ENCODE measurements around the gene EFHC2. TPM values are rescaled to one million over a fixed set of nuclear protein-coding genes. Genes with fewer than 3 reads are reported as not detected.

Gene EFHC2
- total RNA-seq, 1 experiment from 2014 or later = 1.1 TPM

GRCh38 chrX:44264936-44265335, 78.5 kb downstream of the EFHC2 start:
- H3K9me3 Mint-ChIP-seq = peaks cover 49 to 58% of the 10 kb centered on the region in 2 experiments
- Histone ChIP-seq H3K79me2 (ENCODE audit: insufficient read depth, low read length) (no peaks in the 10 kb centered on the region), H3K4me1 (ENCODE audit: insufficient read depth, low read length) (no peaks in the 10 kb centered on the region; the same call in 1 of the 2 replicates), H2BK15ac (ENCODE audit: low read depth, low read length) (no peak overlapping the region), H4K20me1 (ENCODE audit: control insufficient read depth, insufficient read depth, insufficient read length) (no peaks in the 10 kb centered on the region), H3K18ac (ENCODE audit: insufficient read length, low read depth, low read length) (no peak overlapping the region), H2AFZ (ENCODE audit: low read length) (no peak overlapping the region), H3K9me3 (ENCODE audit: control insufficient read depth, low read depth, low read length) (peaks cover 9% of the 10 kb centered on the region), H4K91ac (ENCODE audit: insufficient read length, low read depth, low read length) (no peak overlapping the region), H3T11ph (ENCODE audit: low read length) (no peak overlapping the region), H3K4me2 (ENCODE audit: insufficient read depth, insufficient read length, low read length) (no peak overlapping the region), H4K5ac (ENCODE audit: insufficient read length, low read depth, low read length) (no peak overlapping the region), H2BK120ac (ENCODE audit: low read depth, low read length, poor library complexity, severe bottlenecking) (no peak overlapping the region), H2BK20ac (ENCODE audit: low read depth, low read length, poor library complexity, severe bottlenecking) (no peak overlapping the region), H3K14ac (ENCODE audit: insufficient read depth, low read length) (no peak overlapping the region), H3K27me3 (ENCODE audit: insufficient read depth, low read length) (no peaks in the 10 kb centered on the region), H3K4ac (ENCODE audit: low read depth, low read length) (no peak overlapping the region), H3K56ac (ENCODE audit: insufficient read length, low read depth, low read length) (no peak overlapping the region), H2AK5ac (ENCODE audit: insufficient read length, low read length) (no peak overlapping the region), H2BK12ac (ENCODE audit: insufficient read length, low read depth, low read length) (no peak overlapping the region), H3K79me1 (ENCODE audit: insufficient read depth, low read depth, low read length, poor library complexity, severe bottlenecking) (no peaks in the 10 kb centered on the region), H3K23ac (ENCODE audit: insufficient read length, low read depth, low read length) (no peak overlapping the region), H4K8ac (replicated peaks; ENCODE audit: insufficient read length, low read depth, low read length) (no peak overlapping the region), H2BK5ac (ENCODE audit: insufficient read length, low read length) (no peak overlapping the region), H3K27ac (ENCODE audit: insufficient read length, low read depth, low read length) (no peak overlapping the region), H3K23me2 (ENCODE audit: insufficient read length, low read depth, low read length, poor library complexity, severe bottlenecking) (no peaks in the 10 kb centered on the region), H3K9ac (ENCODE audit: extremely low read depth, insufficient read length, low read length) (no peak overlapping the region)
- no peak overlapping the region for H3K4me3 Mint-ChIP-seq
- TF ChIP-seq CTCF (conservative IDR thresholded peaks at IDR 0.05) = no peak
- no peaks in the 10 kb centered on the region; the same call in 1 of the 2 replicates for H3K27me3 Mint-ChIP-seq (ENCODE audit: low read depth)
- no peak for DNase-seq
- H3K4me1 Mint-ChIP-seq = peaks cover 11 to 19% of the 10 kb centered on the region in 2 experiments
- H3K36me3 Mint-ChIP-seq (ENCODE audit: insufficient read depth in 1 of 3, low read depth in 3 of 3) = peaks cover 0 to 3% (median 0%) of the 10 kb centered on the region in 3 experiments; a peak in 3 of 7 replicates
- H3K27ac Mint-ChIP-seq = no peak overlapping the region; a peak in 1 of 7 replicates
